D721Med (cell line): ENCODE results near the gene RHBDF2.

Source experiments
- DNase-seq: peaks from one replicate; pipeline ENCODE4 v3.0.0; 2011; ENCODE audit warnings: low spot score; ENCODE audit not compliant: insufficient read length
- FAIRE-seq: peaks from 2 replicates; lab custom pipeline; 2011; peaks lifted over from hg19 to GRCh38; lab: Jason Lieb, UNC
- CTCF ChIP-seq: IDR thresholded peaks from 2 replicates; pipeline ENCODE4 v1.5.1; 2012; ENCODE audit warnings: mild to moderate bottlenecking, control low read depth; ENCODE audit not compliant: insufficient read depth; ENCODE audit errors: missing control alignments

Gene RHBDF2

DNA sequence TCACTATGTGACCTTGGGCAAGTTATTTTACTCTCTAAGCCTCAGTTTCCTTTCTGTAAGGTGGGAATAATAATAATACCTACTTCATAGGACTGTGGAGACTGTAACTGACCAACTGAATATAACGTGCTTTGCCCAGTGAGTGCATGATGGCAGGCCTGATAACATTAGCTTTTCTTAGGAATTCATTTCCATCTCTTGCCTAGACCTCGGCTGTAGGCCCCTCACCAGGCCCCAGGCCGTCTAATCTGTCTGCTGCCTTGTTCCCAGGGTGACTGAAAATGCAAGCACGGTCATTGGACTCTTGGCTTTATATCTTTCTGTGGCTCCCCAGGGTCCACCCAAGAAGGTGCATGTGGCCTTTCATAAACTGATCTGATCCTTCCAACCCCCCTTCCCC, 41.5 kb downstream of the RHBDF2 start:
- TF ChIP-seq CTCF, result no peak
- FAIRE-seq (no peak), DNase-seq (no peak)

- peak; percentile 75 for TF ChIP-seq CTCF
- FAIRE-seq (no peak), DNase-seq (no peak)
These were observed 42.4 kb downstream of the RHBDF2 start for GRCh38 chr17:76458580-76459490.

- FAIRE-seq (no peak), DNase-seq (no peak)
- TF ChIP-seq CTCF, result no peak
These were observed 47.8 kb downstream of the RHBDF2 start for GRCh38 chr17:76453431-76453743.

DNA sequence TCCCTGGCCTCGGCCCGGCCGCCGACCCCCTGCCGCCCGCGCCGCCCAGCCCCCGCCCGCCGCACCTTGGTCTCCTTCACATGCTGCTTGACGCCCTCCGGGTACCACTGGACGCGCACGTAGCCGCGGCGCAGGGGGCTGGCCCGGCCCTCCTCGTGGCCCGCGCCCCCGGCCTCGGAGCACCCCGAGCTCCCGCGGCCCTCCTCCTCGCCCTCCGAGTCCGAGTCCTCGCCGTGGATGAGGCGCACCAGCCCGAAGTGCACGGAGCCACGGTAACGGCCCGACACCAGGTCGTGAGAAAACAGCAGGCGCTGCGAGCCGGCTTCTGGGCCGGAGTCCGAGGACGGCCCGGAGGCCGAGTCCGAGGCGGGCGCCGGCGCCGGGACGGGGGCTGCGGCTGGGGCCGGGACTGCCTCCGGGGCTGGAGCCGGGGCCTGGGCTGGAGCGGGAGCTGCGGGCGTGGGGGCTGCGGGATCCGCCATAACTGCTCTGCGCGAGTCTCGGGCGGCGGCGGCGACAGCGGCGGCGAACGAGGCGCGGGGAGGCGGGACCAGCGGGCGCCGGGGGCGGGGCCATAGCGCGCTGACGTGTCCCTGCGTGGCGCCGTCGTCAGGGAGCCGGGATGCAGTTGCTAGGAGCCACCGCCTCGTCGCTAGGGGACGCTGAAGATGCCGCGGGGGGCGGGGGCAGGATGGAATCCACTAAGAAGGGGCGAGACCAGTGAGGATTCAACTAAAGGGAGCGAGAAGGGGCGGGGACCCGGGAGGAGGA, 48.4 kb downstream of the RHBDF2 start, which contains the start of gene UBE2O:
Gene UBE2O (minus strand): TSS at position 493 of the 771 bp plus-strand sequence. CDS start 11 bp downstream, at position 482.
- TF ChIP-seq CTCF, result peak; percentile 48
- no peak for FAIRE-seq
- peak; percentile 91 for DNase-seq

DNA sequence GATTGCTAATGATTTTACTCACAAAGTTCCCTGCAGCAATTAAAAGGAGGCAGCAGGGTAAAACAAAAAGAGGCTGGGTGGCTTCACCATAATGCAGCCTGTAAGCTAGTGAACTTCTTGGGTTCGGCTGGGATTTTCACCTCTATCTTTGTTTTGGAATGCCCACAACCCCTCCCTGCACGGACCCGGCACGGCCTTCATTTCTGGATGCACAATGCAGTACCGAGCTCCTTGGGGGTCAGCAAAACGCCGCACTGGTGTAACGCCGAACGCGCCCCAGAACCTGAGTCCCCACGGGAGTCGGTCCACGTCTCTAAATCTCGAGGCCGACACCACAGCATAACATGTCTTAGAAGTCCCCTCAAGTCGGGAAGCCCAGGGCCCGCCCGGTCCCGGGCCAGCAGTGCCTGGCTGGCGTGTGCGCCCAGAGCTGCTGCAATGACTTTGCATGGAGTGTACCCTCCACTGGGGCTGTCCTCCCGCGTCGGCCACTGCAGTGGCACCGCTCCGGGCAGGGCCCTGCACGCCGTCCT, 49.0 kb downstream of the RHBDF2 start:
- DNase-seq, result no peak
- FAIRE-seq, result no peak
- no peak for TF ChIP-seq CTCF

GRCh38 chr17:76451506-76451905, 49.7 kb downstream of the RHBDF2 start:
- FAIRE-seq (no peak), DNase-seq (no peak)
- TF ChIP-seq CTCF, result no peak
